Common myeloid progenitor, CD34-positive (primary cell): ENCODE measurements around the gene ACVRL1.

Source experiments
- CTCF ChIA-PET: fragments of 350-600 bp; sonication (Branson Sonifier 250); formaldehyde crosslinking; loops from one replicate; lab custom pipeline; 2021; ENCODE audit warnings: antibody characterized with exemption; lab: Charles Lee
- POLR2A ChIA-PET: fragments of 350-600 bp; sonication (Branson Sonifier 250); formaldehyde crosslinking; loops from one replicate; lab custom pipeline; 2021; ENCODE audit warnings: antibody characterized with exemption; lab: Charles Lee
- DNase-seq, 3 donors: peaks; one replicate each; pipeline versions ENCODE4 v3.0.0 to v3.0.0-alpha.2; 2013
- H3K27ac ChIP-seq, 2 experiments: 1 replicate in 1 of 2; 2 replicates in 1 of 2; pipeline ENCODE4 v1.7.0; 2013; ENCODE audit warnings: inconsistent platforms in 2 of 2, low read length in 2 of 2, mild to moderate bottlenecking in 2 of 2, low read depth in 1 of 2, moderate library complexity in 1 of 2; ENCODE audit not compliant: severe bottlenecking in 2 of 2, insufficient read depth in 1 of 2, poor library complexity in 1 of 2
- H3K27me3 ChIP-seq, 5 experiments: replicated peaks in 2 of 5; 1 replicate in 3 of 5; 2 replicates in 2 of 5; pipeline versions ENCODE4 v1.6.1 to v1.7.0; 2013; ENCODE audit warnings: low read length in 4 of 5, mild to moderate bottlenecking in 2 of 5, moderate library complexity in 2 of 5, inconsistent platforms in 1 of 5; ENCODE audit not compliant: insufficient read depth in 5 of 5, control insufficient read depth in 4 of 5
- H3K36me3 ChIP-seq, 4 experiments: 1 replicate in 2 of 4; 2 replicates in 2 of 4; pipeline versions ENCODE4 v1.6.1 to v1.7.0; 2013; ENCODE audit warnings: low read length in 3 of 4, control low read depth in 1 of 4, mild to moderate bottlenecking in 1 of 4; ENCODE audit not compliant: control insufficient read depth in 4 of 4, insufficient read depth in 4 of 4
- H3K4me1 ChIP-seq, 4 experiments: 1 replicate in 3 of 4; 2 replicates in 1 of 4; pipeline versions ENCODE4 v1.6.1 to v1.7.1; 2013; ENCODE audit warnings: low read length in 3 of 4, mild to moderate bottlenecking in 3 of 4, control low read depth in 1 of 4, inconsistent platforms in 1 of 4, moderate library complexity in 1 of 4; ENCODE audit not compliant: control insufficient read depth in 4 of 4, insufficient read depth in 4 of 4; ENCODE audit errors: control extremely low read depth in 1 of 4
- H3K4me3 ChIP-seq, 7 experiments: 1 replicate in 4 of 7; 2 replicates in 3 of 7; pipeline versions ENCODE4 v1.5.1 to v1.7.0; 2013; ENCODE audit warnings: mild to moderate bottlenecking in 7 of 7, low read length in 6 of 7, moderate library complexity in 6 of 7, inconsistent platforms in 2 of 7, low read depth in 2 of 7, control low read depth in 1 of 7; ENCODE audit not compliant: insufficient read depth in 4 of 7, control insufficient read depth in 1 of 7; ENCODE audit errors: extremely low read depth in 1 of 7
- H3K9me3 ChIP-seq, 5 experiments: 1 replicate in 4 of 5; 2 replicates in 1 of 5; pipeline versions ENCODE4 v1.6.1 to v1.7.1; 2013; ENCODE audit warnings: low read length in 4 of 5, mild to moderate bottlenecking in 2 of 5, inconsistent platforms in 1 of 5, low read depth in 1 of 5, moderate library complexity in 1 of 5; ENCODE audit not compliant: control insufficient read depth in 4 of 5, insufficient read depth in 2 of 5; ENCODE audit errors: control extremely low read depth in 1 of 5
- WGBS: methylation state at CpG from one replicate; pipeline ENCODE4 v1.1.5; 2013; ENCODE audit not compliant: insufficient coverage; 5-methylcytosine and 5-hydroxymethylcytosine counted together

Gene ACVRL1

GRCh38 chr12:51901121-51901817, 6.0 kb upstream of the ACVRL1 start:
- Histone ChIP-seq H3K4me1 (peaks cover 0 to 9% (median 0%) of the 10 kb centered on the region in 4 experiments), H3K27ac (no peak overlapping the region), H3K9me3 (no peaks in the 10 kb centered on the region), H3K36me3 (no peaks in the 10 kb centered on the region), H3K4me3 (no peak overlapping the region), H3K27me3 (peaks cover 0 to 3% (median 0%) of the 10 kb centered on the region in 5 experiments)
- POLR2A ChIA-PET: interaction anchor here (0.9 kb wide), 1 partner anchor 121 kb away, joined by 3 read pairs; no protein-coding TSS in a partner anchor
- WGBS: 93% methylated on average over 9 of the region's 14 CpGs
- CTCF ChIA-PET: interaction anchor here (0.9 to 1.6 kb wide), 5 partner anchors 9 to 80 kb away, joined by 3 to 5 read pairs (median 3); partner anchors contain the start of gene ANKRD33
- DNase-seq: no peak

- Histone ChIP-seq H3K27me3 (peaks cover 0 to 9% (median 0%) of the 10 kb centered on the region in 5 experiments), H3K4me1 (peaks cover 0 to 9% (median 2%) of the 10 kb centered on the region in 4 experiments), H3K27ac (no peak overlapping the region), H3K4me3 (no peak overlapping the region), H3K36me3 (no peaks in the 10 kb centered on the region), H3K9me3 (no peaks in the 10 kb centered on the region)
- ChIA-PET CTCF (interaction anchor here (0.9 to 1.6 kb wide), 2 partner anchors 13 to 79 kb away, joined by 3 to 5 read pairs; partner anchors contain the start of gene ANKRD33), POLR2A (no interaction called here)
- DNase-seq: no peak
- 97% methylated on average over 11 of the region's 11 CpGs for WGBS
Measured at GRCh38 chr12:51901881-51902280, 5.4 kb upstream of the ACVRL1 start.

- Histone ChIP-seq H3K9me3 (no peaks in the 10 kb centered on the region), H3K27ac (peak overlapping the region in 1 of 2 experiments; percentile 59), H3K36me3 (no peaks in the 10 kb centered on the region), H3K4me3 (no peak overlapping the region), H3K27me3 (peaks cover 0 to 33% (median 6%) of the 10 kb centered on the region in 5 experiments), H3K4me1 (peaks cover 0 to 13% (median 11%) of the 10 kb centered on the region in 4 experiments)
- no peak for DNase-seq
- ChIA-PET POLR2A (interaction anchor here (0.6 kb wide), 1 partner anchor 84 kb away, joined by 3 read pairs; no protein-coding TSS in a partner anchor), CTCF (interaction anchor here (0.5 to 4.6 kb wide), 6 partner anchors 10 to 480 kb away, joined by 3 to 25 read pairs (median 5); partner anchors contain the start of gene SLC4A8)
Measured at GRCh38 chr12:51904951-51905470, 2.3 kb upstream of the ACVRL1 start.

GRCh38 chr12:51905471-51906429, 1.6 kb upstream of the ACVRL1 start:
- POLR2A ChIA-PET: interaction anchor here (0.6 kb wide), 1 partner anchor 83 kb away, joined by 3 read pairs; no protein-coding TSS in a partner anchor
- DNase-seq: peak in 2 of 3 donors; percentile 25 to 42
- H3K27ac ChIP-seq: peak overlapping the region in 1 of 2 experiments; percentile 59
- H3K4me3 ChIP-seq: no peak overlapping the region
- CTCF ChIA-PET: interaction anchor here (0.5 to 4.6 kb wide), 8 partner anchors 9 to 481 kb away, joined by 3 to 25 read pairs (median 3); partner anchors contain the start of gene SLC4A8
- H3K4me1 ChIP-seq: peaks cover under 1 to 17% (median 13%) of the 10 kb centered on the region in 4 experiments
- H3K36me3 ChIP-seq: no peaks in the 10 kb centered on the region
- peaks cover 0 to 33% (median 6%) of the 10 kb centered on the region in 5 experiments for H3K27me3 ChIP-seq
- 84% methylated on average over 17 of the region's 18 CpGs for WGBS
- no peaks in the 10 kb centered on the region for H3K9me3 ChIP-seq

- no peaks in the 10 kb centered on the region for H3K9me3 ChIP-seq
- ChIA-PET CTCF (interaction anchor here (1.2 to 4.6 kb wide), 9 partner anchors 10 to 70 kb away, joined by 3 to 25 read pairs (median 3); no protein-coding TSS in a partner anchor), POLR2A (no interaction called here)
- 63% methylated on average over 14 of the region's 23 CpGs for WGBS
- no peak for DNase-seq
- no peak overlapping the region for H3K27ac ChIP-seq
- peak overlapping the region in 1 of 7 experiments; percentile 63 for H3K4me3 ChIP-seq
- H3K27me3 ChIP-seq: peaks cover 0 to 33% (median 6%) of the 10 kb centered on the region in 5 experiments
- no peaks in the 10 kb centered on the region for H3K36me3 ChIP-seq
- peaks cover 6 to 22% (median 19%) of the 10 kb centered on the region in 4 experiments for H3K4me1 ChIP-seq
Measured at GRCh38 chr12:51906430-51907082, 748 bp upstream of the ACVRL1 start.

GRCh38 chr12:51907856-51908425, 637 bp downstream of the ACVRL1 start:
- ChIA-PET POLR2A (no interaction called here), CTCF (interaction anchor here (1.0 to 4.6 kb wide), 5 partner anchors 10 to 57 kb away, joined by 3 to 25 read pairs (median 3); no protein-coding TSS in a partner anchor)
- WGBS: 94% methylated on average over 7 of the region's 7 CpGs
- no peak for DNase-seq
- H3K36me3 ChIP-seq: no peaks in the 10 kb centered on the region
- peaks cover 6 to 35% (median 28%) of the 10 kb centered on the region in 4 experiments for H3K4me1 ChIP-seq
- peaks cover 0 to 33% (median 6%) of the 10 kb centered on the region in 5 experiments for H3K27me3 ChIP-seq
- no peaks in the 10 kb centered on the region for H3K9me3 ChIP-seq
- no peak overlapping the region for H3K27ac ChIP-seq
- H3K4me3 ChIP-seq: peak overlapping the region in 1 of 7 experiments; percentile 63
